AG10803 (cell line): ENCODE results near the gene GLIS1.

Experiments
- DNase-seq: peaks from one replicate; pipeline ENCODE4 v3.0.0; 2010; ENCODE audit warnings: low read depth
- H3K4me3 ChIP-seq: 2 replicates; pipeline ENCODE4 v1.5.1; 2011; ENCODE audit warnings: mild to moderate bottlenecking, low read length, control low read depth
- CTCF ChIP-seq: conservative IDR thresholded peaks from 2 replicates; pipeline ENCODE4 v1.5.1; 2011; ENCODE audit warnings: mild to moderate bottlenecking, low read length, control low read depth, inconsistent platforms

GLIS1 gene

GRCh38 chr1:53469373-53469772 is 269.6 kb downstream of the GLIS1 start:
- no peak overlapping the region for H3K4me3 ChIP-seq
- no peak for TF ChIP-seq CTCF
- DNase-seq = no peak

GRCh38 chr1:53468374-53468773 is 270.6 kb downstream of the GLIS1 start:
- no peak for TF ChIP-seq CTCF
- no peak overlapping the region for H3K4me3 ChIP-seq
- no peak for DNase-seq

GRCh38 chr1:53467391-53467790 is 271.6 kb downstream of the GLIS1 start:
- TF ChIP-seq CTCF = no peak
- no peak overlapping the region for H3K4me3 ChIP-seq
- no peak for DNase-seq

DNA sequence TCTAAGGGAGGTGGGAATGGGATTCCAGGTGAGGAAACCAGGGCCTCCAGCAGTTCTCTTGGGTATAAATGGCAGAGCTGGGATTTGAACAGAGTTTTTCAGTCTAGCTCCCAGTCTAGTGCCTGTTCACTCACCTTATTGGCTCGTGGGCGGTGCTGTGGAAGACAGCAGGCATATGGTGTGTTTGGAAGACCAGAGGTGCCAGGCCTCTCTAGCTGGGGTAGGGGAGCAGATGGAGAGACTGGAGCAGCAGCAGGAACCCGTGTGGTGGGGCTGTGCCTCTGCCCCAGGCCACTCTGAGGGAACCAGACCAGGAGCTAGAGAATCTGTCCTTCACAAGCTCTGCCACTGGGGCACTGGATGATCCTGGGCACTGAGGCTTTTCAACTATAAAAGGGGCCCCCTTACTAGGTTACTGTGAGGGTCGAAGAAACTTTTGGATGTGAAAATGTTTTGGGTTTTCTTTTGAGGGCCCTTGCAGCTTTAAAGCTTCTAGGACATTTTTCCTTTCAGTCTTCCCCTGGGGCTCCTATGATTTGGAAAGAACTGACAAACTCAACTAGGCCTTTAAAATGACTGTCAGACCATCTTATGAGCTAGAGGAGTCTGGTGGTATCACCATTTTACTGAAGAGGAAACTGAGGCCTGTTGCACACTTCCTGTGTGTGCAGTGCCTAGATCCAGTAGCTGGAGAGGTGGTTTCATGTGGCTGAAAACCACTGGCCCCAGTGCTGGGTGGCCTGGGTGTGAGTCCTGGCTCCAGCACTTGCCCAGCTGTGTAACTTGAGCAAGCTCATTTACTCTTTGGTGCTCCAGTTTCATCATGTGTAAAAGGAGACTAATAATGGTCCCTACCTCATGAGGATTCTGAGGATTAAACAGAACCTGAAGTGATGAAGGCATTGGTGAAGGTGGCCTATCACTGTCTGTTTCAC is 273.7 kb downstream of the GLIS1 start:
- TF ChIP-seq CTCF = no peak
- no peak overlapping the region for H3K4me3 ChIP-seq
- DNase-seq = no peak

DNA sequence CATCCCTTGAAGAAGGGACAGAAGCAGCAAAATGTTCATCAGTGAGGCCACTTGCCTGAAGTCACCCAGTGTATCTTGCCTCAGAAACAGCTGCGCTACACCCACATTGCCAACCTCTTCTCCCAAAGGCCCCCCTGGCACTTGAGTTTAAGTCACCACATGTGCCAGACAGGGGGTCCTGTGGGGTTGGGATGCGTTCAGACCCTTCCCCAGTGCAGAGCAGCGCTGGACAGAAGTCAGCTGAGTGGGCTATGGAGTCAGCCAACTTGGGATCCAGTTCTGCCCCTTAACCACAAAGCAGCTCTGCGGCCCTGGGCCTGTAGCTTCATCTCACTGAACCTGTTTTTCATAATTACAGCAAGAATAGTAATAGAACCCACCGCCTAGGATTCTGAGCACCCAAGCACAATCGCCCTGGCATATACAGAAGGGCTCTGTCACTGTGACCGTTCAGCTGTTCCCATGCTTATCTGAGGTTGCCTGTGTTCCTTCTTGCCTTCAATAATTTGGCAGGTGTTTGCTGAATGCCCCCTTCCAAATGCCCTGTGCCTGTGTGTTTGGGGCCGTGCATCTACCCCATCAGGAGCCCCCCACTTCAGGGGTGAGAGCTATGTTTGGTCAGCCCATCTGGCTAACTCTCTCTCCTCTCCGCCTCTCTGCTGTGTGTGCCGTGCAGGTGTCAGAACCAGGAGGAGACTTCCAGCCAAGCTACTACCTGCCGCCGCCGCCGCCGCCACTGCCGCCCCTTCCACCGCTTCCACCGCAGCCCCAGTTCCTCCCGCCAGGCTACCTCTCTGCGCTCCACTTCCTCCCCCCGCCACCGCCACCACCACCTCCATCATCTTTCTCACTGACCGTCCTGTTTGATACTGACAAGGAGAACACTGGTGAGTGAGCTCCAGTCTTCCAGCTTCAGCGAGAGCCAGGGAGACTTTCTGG is 274.7 kb downstream of the GLIS1 start:
- no peak for DNase-seq
- no peak overlapping the region for H3K4me3 ChIP-seq
- TF ChIP-seq CTCF = no peak

GRCh38 chr1:53462769-53463501 is 276.0 kb downstream of the GLIS1 start:
- TF ChIP-seq CTCF = no peak
- no peak overlapping the region for H3K4me3 ChIP-seq
- DNase-seq = no peak
